NCI-H2196 (cell line): Measurements from ENCODE around the gene NAALADL2.
"Not testable (repeated sequence)": the region's sequence is repeated elsewhere in the genome, so short reads cannot be mapped to it uniquely, and the experiment has no call there.

Source experiments
- DNase-seq: peaks from one replicate; lab custom pipeline; 2025; ENCODE audit not compliant: unreplicated experiment; lab: John Stamatoyannopoulos, UW

Gene NAALADL2

GRCh38 chr3:175068587-175068986, 209.5 kb downstream of the NAALADL2 start:
- no peak for DNase-seq

GRCh38 chr3:175070946-175071345, 211.8 kb downstream of the NAALADL2 start:
- no peak for DNase-seq

- DNase-seq: peak; percentile 15
These were observed 214.2 kb downstream of the NAALADL2 start for GRCh38 chr3:175073219-175073905.

- DNase-seq: no peak
These were observed 216.1 kb downstream of the NAALADL2 start for GRCh38 chr3:175075269-175075668.

- DNase-seq: no peak
These were observed 218.1 kb downstream of the NAALADL2 start for GRCh38 chr3:175077216-175077615.

GRCh38 chr3:175082631-175083030, 223.5 kb downstream of the NAALADL2 start:
- DNase-seq: no peak

- DNase-seq: not testable (repeated sequence)
These were observed 228.0 kb downstream of the NAALADL2 start for GRCh38 chr3:175087128-175087527.

GRCh38 chr3:175088766-175089380, 229.7 kb downstream of the NAALADL2 start:
- no peak for DNase-seq

GRCh38 chr3:175091426-175092114, 232.4 kb downstream of the NAALADL2 start:
- no peak for DNase-seq

GRCh38 chr3:175093748-175094147, 234.6 kb downstream of the NAALADL2 start:
- no peak for DNase-seq

GRCh38 chr3:175094344-175094743, 235.2 kb downstream of the NAALADL2 start:
- no peak for DNase-seq

GRCh38 chr3:175098644-175099043, 239.5 kb downstream of the NAALADL2 start:
- no peak for DNase-seq

- DNase-seq: no peak
These were observed 243.0 kb downstream of the NAALADL2 start for GRCh38 chr3:175102161-175102560.

- DNase-seq: no peak
These were observed 244.2 kb downstream of the NAALADL2 start for GRCh38 chr3:175103298-175103697.

- DNase-seq: no peak
These were observed 245.9 kb downstream of the NAALADL2 start for GRCh38 chr3:175105066-175105465.

- no peak for DNase-seq
These were observed 248.1 kb downstream of the NAALADL2 start for GRCh38 chr3:175107231-175107630.

- DNase-seq: no peak
These were observed 248.9 kb downstream of the NAALADL2 start for GRCh38 chr3:175107995-175108394.

GRCh38 chr3:175108613-175109151, 249.5 kb downstream of the NAALADL2 start:
- no peak for DNase-seq

- DNase-seq: peak; percentile 22
These were observed 251.9 kb downstream of the NAALADL2 start for GRCh38 chr3:175111036-175111435.

- no peak for DNase-seq
These were observed 259.3 kb downstream of the NAALADL2 start for GRCh38 chr3:175118382-175118941.

- DNase-seq: no peak
These were observed 262.1 kb downstream of the NAALADL2 start for GRCh38 chr3:175121225-175121624.
